Ammon's horn (tissue), 1 donor: ENCODE results near the gene CLCN4.
A peak's percentile ranks its signal among the peaks of the same experiment; 100 is the strongest.

Experiments
- DNase-seq: peaks from one replicate; pipeline ENCODE4 v3.0.0-alpha.2; 2016; ENCODE audit warnings: low spot score

Gene CLCN4

DNA sequence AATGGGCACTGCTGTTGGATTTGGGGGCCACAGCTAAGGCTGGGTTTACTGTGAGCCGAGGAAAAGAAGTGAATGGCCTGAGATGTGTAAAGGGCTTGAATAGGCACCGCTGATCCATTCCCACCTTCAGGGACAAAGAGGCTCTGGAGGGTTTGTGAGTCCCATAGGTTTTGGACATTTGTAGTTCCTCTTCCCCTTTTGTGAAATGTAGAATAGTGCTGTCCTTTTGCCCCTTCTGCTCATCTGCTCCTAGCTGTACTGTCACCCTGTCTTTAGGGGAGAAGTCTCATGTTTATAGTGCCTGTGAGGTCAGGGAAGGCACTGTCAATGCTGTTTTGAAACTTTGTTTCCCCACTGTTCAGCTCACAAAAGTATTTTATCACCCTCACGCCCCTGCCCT is 26.4 kb upstream of the CLCN4 start:
- no peak for DNase-seq

DNA sequence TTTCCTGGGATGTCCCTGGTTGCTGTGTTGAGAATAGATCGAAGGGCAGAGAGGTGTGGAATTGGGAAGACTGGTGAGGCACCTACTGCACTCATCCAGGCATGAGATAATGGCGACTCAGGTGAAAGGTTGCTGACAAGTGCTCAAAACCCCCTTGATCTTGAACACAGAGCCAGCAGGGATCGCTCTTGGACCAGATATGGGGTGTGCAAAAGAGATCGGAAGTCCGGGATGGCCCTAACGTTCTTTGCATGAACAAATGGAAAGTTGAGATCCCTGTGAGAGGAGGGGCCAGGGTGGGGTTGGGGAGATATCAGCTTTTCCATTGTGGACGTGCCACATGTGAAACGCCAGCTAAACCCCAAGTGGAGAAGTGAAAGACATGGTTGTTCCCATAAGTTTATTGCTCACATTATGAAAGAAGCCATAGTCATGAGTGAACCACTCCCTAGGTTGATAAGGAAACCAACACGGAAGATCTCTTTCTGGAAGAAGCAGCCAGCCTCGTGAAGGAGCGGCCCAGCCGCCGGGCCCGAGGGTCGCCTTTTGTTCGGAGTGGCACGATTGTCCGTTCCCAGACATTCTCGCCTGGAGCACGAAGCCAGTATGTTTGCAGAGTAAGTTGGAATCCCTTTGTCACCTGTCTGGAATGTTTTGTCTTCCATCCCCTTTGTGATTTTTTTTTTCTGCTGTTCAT is 22.6 kb upstream of the CLCN4 start:
- DNase-seq = no peak

DNA sequence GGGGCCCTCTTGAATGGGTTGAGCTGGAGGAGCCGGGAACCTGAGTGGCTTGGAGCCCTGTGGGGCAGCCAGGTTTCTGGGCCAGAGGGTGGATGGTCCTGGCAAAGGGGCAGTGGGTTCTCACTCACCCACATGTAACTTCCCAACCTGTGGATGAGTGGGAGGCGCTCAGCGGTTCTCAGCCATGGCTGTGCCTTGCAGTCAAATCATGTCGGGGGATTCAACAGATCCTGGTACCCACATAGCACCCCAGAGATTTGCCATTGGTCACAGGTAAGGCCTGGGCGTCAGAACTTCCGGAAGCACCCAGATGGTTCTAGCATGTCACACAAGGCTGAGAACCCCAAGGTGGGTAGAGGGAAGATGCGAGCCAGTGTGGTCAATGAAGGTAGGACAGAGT is 21.9 kb upstream of the CLCN4 start:
- no peak for DNase-seq

DNA sequence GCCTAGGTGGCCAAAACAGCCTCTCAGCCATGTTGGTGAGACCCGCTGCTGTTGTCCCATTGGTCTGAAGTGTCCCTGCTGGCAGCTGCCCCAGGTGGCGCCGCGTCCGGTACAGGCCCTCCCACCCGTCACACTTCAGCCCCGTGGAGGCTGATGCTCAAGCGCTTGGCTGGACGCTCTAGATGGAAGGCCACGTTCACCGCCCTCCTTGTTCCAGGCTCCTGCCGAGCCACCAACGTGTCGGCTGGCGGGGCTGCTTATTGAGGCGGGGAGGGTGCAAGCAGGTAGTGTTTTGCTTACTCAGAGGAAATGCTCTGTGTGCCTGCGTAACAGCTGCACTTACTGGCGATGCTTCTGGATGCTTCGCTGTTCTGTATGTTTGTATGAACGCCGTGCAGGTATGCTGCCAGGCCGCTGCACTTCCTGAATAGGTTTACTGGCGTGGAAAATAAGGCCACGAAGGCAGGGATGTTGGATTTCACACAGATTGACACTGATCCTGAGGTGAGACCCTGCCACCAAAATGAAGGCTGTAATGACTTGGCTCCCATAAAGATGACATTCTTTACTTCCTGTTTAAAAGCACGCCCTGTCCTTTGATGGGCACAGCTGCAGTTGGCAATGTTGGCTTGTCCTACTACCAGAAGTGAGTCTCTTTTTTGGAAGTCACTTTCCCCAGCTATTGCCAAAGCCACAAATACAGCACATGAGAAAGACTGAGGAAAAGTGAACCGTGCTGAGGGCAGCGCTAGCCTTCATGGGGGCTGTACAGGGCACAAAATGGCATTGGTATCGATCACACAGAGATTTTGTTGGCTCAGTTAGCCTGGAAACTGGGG is 21.0 kb upstream of the CLCN4 start:
- DNase-seq = no peak

DNA sequence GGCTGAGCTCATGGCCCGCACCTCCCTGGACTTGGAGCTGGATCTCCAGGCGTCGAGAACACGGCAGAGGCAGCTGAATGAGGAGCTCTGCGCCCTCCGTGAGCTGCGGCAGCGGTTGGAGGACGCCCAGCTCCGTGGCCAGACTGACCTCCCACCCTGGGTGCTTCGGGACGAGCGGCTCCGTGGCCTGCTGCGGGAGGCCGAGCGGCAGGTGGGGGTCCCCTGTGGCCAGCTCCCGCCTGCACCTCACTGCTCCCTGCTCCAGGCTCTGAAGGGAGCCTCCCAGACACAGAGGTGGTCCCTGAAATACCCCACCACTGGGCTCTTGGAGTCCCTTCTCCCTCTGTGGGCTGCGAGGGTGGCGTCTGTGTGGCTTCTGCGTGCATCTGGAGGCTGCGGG is 18.0 kb upstream of the CLCN4 start:
- no peak for DNase-seq

DNA sequence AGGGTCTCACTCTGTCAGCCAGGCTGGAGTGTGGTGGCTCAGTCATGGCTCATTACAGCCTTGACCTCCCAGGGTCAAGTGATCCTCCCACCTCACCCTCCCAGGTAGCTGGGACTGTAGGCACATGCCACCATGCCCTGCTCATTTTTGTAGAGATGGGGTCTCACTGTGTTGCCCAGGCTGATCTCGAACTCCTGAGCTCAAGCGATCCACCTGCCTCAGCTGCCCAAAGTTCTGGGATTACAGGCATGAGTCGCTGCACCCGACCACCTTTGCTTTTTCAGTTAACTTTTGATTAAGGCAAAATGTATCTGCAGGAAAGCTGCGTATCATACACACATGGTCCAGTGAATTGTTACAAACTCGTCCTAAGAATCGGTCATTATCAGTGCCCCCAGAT is 16.5 kb upstream of the CLCN4 start:
- DNase-seq = no peak

DNA sequence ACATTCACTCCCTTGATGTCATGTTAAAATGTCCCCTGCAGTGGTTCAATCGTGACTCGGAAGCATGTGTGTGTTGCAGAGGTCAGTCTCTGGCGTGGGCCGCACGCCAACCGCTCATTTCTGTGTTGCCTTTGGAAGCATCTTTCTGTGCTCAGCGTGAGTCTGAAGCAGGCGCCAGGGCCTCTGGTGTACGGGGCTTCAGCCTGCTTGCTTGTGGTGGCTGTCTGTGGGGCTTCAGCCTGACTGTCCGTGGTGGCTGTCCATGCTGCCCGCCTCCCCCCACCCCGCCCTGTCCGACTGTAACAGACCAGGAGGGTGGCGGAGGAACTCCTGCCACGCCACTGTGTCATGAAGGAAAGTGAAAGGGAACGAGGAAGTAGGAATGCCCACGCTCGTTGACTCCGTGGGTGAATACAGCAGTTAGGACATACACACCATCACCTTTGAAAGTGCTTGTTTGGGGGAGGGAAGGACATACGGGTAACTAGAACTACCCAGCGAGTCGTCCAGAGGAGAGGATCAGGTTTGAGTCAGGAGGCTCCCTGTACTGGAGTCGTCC is 14.7 kb upstream of the CLCN4 start:
- no peak for DNase-seq

DNA sequence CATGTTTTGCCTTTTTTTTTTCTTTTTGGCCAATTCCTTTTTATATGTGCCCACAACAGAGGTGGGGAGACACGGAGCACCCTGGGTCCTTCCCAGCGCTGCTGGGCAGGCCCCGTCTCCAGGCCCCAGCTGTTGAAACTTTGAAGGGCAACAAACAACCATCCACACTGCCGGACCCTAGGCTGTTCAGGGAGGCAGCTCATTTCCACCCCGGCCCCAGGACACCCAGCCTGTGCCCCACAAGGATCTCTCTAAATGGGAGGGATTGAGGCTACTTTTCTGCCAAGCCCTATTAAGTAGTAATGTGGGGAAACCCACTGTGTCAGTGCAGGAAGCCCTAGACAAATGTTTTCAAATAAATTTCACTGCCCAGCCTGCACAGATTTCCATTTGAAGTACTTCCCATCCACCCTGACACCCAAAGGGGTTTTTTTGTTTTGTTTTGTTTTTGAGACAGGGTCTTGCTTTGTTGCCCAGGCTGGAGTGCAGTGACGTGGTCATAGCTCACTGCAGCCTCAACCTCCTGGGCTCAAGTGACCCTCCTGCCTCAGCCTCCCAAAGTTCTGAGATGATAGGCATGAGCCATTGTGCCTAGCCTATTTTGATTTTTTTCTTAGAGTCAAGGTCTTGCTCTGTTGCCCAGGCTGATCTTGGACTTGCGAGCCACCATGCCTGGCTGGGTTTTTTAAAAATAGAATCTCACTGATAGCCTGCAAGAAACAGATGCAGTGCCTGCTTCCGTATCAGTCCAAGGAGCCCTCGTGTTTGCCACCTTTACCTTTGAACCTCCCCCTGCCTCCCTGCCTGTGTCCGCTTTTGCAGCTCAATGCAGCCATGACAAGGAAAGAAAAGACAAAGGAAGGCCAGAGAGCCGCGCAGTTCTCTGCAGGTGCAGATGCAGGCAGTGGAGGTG is 13.4 kb upstream of the CLCN4 start:
- DNase-seq = no peak

DNA sequence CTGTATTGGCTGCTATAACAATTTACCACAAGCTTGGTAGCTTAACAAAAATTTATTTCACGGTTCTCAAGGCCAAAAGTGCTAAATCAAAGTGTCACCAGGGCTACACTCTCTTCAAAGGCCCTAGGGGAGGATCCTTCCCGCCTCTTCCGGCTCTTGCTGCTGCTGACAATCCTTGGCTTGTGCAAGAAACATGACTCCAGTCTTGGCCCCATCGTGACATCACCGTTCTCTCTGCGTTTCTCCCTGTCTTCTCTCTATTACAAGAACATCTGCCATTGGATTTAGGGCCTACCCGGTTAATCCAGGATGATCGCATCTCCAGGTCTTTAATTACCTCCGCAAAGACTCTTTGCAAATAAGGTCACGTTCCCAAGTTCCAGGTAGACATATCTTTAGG is 10.4 kb upstream of the CLCN4 start:
- DNase-seq = no peak

DNA sequence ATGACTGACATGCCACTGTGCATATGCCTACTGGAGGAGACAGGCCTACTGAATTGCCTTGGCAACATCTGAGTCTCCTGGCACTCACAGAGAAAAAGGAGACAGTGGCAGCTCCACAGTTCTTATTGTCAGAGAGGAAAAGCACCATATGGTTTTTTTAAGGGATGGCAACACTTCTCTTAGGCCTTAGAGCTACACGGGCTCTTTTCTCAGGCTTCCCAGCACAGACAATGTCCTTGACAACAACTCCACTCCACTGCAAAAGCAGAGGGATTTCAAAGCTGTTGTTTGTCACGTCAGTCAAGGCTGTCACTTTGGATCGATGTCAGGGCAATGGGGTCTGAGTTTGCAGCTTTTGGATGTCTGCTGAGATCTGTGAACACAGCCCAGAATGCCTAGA is 4.7 kb upstream of the CLCN4 start:
- no peak for DNase-seq

DNA sequence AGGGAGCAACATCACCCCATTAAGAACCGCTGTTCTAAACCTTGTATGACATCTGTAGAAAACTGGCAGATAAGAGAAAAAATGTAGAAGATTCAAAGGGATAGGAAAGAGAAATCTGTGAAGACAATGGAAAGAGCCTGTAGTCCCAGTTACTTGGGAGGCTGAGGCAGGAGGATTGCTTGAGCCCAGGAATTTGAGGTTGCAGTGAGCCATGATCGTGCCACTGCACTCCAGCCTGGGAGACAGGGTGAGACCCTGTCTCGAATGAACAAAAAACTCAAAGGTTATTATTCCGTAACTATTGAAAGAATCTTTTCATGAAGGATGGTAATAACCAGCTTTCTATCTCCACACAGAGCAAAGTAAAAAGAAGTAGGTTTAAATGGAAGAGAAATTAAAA is 1.6 kb upstream of the CLCN4 start:
- DNase-seq = no peak

DNA sequence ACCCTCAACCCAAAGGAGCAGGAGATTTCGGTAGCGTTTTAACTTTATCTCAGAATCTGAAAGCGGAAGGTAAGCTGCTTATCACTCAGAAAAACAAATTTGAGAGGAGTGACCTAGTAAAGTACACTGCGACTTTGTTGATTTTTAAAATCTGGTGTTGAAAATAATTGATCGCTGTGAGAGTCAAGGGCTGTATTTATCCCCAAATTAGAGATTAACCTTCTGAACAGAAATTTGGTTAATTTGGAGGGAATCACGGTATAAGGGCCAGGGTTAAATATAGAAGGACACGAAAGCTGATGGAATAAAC is 212 bp downstream of the CLCN4 start:
- DNase-seq = no peak

DNA sequence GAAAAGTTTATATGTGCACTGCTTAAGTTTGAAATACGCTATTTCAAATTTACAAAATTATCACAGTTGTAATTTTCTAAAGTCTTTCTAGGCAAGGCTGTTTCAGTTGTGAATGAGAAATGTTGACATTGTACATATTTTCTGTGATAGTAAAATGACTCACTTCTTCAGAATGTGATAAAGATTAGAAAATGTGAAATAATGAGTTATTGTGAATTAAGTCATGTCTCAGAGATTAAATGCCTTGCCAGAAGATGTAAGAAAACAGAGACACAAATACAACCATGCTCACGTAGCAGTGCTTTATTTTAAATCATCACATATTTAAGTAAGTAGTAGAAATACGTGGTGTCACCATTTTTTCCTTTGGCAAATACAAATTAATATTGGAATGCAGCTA is 768 bp downstream of the CLCN4 start:
- no peak for DNase-seq

DNA sequence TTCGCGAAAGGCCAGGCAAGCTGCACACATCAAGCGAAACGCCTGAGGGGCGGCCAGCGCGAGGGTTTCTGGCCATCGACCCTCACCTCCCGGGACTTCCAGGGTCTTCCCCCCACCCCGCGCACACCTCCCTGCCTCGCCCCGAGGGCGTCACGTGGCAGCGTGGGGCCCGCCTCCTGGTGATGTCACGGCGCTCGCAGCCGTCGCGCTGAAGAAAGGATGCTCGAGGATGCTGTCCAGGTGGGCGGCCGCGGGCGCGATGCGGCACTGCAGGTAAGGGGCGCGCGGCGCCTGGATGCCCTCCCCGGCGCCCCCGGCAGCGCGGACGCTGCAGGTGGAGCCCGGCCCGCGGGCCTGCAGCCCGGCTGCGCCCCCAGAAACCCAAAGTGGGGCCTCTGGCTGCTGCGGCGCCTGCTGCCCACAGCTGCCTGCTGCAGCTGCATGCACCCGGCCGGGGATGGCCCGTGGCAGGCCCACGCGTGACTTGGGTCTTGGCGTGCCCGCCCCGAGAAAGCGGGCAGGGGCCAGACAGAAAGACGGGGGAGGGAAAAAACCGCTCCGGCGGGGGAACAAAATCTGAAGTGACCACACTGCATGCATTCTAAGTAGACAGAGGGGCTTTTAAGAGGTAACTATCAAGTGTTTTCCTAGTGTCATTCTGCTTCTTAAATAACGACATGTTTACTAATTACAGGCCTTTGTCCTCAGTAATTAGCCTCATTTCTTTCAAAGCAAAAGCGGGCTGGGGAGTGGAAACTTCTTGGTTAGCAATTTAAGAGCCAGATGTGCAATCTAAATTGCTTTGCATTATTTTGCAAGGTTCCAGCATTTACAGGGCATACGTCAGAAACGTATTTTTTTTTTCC is 1.7 kb downstream of the CLCN4 start:
- peak; percentile 84 for DNase-seq

DNA sequence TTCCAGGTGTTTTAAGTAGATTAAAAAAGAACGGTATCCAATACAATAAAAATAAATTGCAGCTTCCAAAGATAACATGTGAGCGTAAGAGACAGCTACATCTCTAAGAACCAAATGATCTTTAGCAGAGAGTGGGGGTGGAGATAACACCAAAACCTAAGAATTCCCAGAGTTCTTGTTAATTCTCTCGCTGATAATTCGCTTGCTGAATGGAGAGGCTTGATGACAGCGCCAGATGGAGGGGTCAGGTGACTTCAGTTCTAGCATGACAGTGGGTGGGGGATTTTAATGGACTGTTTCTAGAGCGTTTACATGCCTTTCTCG is 2.3 kb downstream of the CLCN4 start:
- peak; percentile 42 for DNase-seq

DNA sequence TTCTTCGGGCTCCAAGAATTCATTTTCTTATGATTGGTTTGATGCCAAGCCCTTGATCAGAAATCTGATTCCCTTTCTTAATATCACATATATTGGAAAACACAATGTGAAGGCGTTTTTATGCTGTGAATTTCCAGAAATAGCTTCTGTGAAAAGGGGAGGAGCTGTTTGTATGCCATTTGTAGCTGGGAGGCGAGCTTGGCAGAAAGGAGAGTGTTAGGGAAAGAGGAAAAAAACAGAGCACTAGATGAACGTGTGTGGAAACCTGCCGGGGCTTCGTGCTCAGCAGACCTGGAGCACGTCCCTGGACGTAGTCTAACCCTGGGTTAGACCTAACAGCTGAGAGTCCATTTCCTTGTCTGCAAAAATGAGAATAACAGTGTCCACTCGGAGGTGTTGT is 3.4 kb downstream of the CLCN4 start:
- peak; percentile 40 for DNase-seq

DNA sequence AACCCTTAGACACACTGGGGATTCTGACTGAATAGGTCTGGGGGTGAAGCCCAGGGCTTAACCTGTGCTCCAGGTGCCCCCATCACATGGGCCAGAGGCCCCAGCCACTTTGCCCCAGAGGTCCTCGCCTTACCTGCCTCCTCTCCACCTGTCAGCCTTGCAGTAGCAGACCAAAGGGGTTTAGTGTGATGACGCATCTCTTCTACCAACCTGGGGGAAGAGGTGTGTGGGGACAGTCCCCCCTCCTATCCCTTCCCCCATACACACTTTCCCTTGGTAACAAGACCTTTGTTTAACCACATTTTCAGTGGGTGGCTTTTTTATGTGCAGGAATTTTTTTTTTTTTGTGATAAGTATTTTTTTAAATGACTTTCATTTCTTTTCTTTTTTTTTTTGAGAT is 6.3 kb downstream of the CLCN4 start:
- no peak for DNase-seq

DNA sequence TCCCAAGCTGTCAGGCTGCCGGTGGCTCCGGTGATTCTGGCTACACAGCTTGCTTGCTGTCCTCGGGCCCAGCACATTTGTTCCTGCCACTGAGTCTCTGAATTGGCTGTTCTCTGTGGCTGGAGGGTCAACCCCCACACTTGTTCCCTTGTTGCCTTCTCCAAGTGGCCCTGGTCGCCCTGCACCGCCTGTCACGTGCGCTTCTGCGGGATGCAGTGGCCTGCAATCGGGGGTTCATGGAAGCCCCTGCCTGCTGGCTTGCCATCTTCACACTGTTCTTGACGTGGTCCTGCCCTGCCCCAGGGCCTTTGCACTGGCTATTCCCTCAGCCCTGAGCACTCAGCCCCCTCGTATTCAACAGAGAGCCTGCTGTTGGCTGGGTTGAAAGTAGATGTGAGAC is 8.1 kb downstream of the CLCN4 start:
- no peak for DNase-seq

DNA sequence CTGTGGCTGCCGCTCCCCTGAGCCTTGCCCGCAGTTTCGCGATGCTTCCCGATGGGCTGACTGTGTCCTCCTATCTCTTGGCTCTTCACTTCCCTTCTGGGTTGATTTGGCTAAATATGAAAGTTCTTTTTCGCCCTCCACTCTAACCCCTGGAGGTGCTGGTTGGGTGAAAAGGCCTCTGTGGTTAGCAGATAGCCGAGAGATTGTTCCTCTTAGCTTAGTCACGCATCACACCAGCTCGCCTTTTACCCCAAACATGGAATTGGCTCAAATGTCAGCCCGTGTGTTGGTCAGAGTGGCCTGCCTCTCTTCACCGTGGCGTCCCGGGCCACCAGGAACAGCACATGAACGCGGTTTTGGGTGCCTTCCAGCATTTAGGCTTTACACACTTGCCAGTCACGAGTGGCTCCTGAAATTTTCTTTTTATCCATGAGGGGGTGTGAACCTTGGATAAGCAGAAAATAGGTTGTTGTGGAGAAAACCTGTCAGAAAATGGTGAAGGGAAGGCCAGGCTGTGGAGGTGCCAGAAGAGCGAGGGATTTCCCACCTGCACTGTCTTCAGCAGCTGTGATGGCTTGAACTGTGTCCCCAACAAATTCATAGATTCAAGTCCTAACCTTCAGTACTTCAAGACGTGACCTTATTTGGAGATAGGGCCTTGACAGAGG is 8.9 kb downstream of the CLCN4 start:
- DNase-seq = peak; percentile 24

DNA sequence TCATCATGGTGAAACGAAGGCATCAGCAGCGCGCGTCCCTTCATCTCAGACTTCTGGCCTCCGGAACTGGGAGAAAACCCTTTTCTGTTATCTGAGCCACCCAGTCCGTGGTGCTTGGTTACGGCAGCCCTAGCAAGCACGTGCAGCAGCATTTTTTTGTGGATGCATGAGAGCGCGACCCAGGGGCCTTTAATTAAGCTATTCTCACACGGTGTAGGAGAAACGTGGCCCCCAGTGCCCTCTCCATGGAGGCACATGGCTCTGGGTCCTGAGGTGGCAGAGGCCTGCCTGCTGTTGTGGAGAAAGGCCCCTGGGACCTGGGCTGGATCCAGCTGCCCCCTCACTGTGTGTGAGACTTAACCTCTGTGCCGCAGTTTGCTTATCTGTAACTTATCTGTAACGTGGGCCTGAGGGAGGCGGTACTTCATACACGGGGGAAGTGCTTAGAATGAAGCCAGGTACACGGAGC is 9.5 kb downstream of the CLCN4 start:
- no peak for DNase-seq

DNA sequence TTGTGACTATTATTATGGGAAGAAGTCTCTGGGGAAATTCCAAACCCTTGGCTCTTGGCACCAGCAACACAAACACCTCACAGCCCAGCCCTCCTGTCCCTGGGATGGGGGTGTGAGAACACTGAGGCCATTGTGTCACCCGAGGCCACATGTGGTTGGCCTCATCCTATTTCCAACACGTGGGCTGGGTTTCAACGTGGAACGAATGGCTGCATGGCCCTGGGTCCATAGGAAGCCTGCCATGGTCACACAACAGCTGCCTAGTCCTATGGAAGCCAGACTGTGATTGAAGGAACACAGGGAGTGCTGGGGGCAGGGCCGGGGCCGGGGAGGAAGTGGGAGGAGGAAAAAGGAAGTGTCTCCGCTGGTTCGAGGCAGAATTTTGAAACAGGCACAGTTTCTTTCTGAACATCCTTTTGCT is 10.0 kb downstream of the CLCN4 start:
- DNase-seq = peak; percentile 69
